ENCODE measurements around the gene GRB2. TPM values are rescaled to one million over a fixed set of nuclear protein-coding genes. Genes with fewer than 3 reads are reported as not detected.

The GRB2 gene
- total and polyA plus RNA-seq, 2 donors = 63.1 to 93.9 TPM

DNA sequence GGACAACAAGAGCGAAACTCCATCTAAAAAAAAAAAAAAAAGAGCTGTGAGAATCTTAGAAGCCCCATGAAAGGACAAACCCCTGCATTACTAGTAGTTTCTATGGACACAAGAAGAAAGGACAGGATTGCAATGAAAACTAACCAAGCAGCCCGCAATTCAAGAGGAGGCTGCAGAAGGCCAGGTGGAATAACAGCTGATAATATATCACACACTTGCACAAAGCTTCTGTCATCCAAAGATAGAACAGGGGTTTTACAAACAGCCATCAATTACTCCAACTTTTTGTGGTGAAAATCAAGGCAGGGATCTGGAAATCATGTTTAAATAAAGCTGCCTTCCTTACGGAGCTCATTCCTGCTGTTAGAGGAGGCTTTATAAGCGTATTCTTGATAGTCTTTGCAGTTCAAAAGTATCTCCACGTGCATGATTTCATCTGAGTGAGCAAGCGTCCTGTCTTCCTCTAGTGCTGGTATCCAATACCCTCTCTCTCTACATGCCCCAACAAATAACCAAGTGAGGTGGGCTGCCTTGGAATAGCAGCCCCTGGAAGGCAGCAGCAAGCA is 27.8 kb upstream of the GRB2 start:
- Histone ChIP-seq H3K4me1 (ENCODE audit: insufficient read depth) (no peaks in the 10 kb centered on the region), H3K27ac (ENCODE audit: low read depth) (no peak overlapping the region), H3K4me3 (ENCODE audit: low read depth, low read length) (no peak overlapping the region), H3K36me3 (ENCODE audit: insufficient read depth) (no peaks in the 10 kb centered on the region)
- no peak for DNase-seq (ENCODE audit: extremely low spot score)
- WGBS = 75% methylated on average over 6 of the region's 6 CpGs

DNA sequence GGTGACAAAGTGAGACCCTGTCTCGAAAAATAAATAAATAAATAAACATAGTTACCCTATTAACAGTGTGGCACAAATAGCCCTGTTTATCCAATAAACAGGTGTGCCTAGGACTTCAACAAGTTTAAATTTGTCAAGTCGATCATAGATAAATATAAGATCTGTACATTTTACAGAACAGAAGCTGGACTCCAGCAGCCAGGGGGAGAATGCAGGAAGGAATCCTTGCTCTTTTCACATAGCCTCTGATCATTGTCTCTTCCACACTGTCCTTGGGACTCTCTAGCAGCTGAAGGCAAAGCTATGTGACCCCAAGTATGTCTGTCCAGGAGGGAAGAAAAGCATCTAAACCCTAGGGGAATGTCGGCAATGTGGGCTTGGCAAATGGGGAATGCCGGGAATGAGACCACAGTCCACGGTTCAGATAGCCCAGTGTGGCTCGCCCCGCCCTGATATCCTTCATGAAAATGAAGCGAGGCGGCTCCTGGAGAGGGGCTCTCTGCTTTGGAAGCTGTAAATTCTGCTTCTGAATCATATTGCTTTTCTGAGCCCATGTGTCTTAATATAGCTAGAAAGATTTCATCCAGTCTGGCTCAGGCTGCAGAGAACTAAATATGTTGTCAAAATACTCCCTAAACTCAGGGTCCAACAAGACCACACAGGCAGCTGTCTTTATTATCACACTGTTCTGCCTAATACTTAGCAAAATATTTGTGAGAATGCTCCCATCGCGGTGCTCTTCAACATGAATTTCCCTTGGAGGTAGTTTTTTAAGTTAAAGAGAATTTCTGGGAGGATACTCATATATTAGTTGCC is 24.9 kb upstream of the GRB2 start:
- Histone ChIP-seq H3K27ac (ENCODE audit: low read depth) (no peak overlapping the region), H3K4me1 (ENCODE audit: insufficient read depth) (no peaks in the 10 kb centered on the region), H3K4me3 (ENCODE audit: low read depth, low read length) (no peak overlapping the region), H3K36me3 (ENCODE audit: insufficient read depth) (no peaks in the 10 kb centered on the region)
- DNase-seq (ENCODE audit: extremely low spot score) = no peak
- WGBS = 29% methylated on average over 11 of the region's 11 CpGs

DNA sequence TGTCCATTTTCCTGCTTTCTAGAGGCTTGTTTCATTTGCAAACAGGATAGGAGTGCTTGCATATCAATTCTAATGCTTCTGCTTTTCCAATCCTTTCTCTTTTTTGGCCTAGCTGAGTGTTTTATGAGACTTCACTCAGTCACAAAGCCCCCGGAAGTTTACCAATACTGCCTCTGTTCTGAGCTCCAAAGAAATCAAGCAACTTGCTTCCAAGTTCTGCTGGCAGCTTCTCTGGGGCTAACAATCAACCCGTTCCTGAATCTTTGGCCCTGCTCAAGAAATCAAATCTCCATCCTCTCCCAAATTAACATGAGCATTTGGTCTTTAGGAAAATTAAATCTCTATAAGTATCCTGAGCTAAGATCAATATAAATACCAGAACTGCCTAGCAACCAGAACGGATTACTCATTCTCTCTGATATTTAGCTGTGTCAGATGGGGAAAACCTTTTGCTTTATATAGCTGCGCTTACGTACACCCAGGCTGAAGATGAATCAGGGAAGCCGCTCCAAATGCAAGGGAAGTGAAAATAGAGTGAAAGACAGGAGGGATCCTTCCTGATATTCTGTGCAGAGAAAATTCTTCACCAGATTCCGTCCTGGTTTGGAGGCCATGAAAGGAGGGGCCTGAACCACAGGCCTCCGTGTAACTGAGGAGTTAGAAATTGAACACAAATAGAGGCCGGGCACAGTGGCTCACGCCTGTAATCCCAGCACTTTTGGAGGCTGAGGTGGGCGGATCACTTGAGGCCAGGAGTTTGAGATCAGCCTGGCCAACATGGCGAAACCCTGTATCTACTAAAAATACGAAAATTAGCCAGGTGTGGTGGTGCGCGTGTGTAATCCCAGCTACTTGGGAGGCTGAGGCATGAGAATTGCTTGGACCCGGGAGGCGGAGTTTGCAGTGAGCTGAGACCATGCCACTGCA is 23.3 kb upstream of the GRB2 start:
- peak overlapping the region; percentile 16 for H3K27ac ChIP-seq (ENCODE audit: low read depth)
- no peak overlapping the region for H3K4me3 ChIP-seq (ENCODE audit: low read depth, low read length)
- no peak for DNase-seq (ENCODE audit: extremely low spot score)
- H3K36me3 ChIP-seq (ENCODE audit: insufficient read depth) = no peaks in the 10 kb centered on the region
- 45% methylated on average over 17 of the region's 17 CpGs for WGBS
- H3K4me1 ChIP-seq (ENCODE audit: insufficient read depth) = no peaks in the 10 kb centered on the region

DNA sequence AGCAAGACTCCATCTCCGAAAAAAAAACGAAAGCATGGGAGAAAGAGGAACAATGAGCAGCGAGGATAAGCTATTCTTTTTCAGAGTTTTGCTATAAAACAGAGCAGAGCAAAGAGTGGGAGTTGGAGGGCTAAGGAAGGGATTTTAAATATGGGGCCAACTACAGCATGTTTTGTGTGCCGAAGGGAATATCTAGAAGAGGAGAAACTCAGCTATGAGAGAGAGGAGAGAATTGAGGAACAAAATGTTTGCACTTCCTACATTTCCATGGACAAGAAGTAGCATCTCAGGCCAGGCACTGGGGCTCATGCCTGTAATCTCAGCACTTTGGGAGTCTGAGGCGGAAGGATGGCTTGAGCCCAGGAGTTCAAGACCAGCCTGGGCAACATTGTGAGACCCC is 13.1 kb upstream of the GRB2 start:
- Histone ChIP-seq H3K4me1 (ENCODE audit: insufficient read depth) (no peaks in the 10 kb centered on the region), H3K36me3 (ENCODE audit: insufficient read depth) (no peaks in the 10 kb centered on the region), H3K4me3 (ENCODE audit: low read depth, low read length) (no peak overlapping the region), H3K27ac (ENCODE audit: low read depth) (no peak overlapping the region)
- no peak for DNase-seq (ENCODE audit: extremely low spot score)
- 74% methylated on average over 5 of the region's 5 CpGs for WGBS

DNA sequence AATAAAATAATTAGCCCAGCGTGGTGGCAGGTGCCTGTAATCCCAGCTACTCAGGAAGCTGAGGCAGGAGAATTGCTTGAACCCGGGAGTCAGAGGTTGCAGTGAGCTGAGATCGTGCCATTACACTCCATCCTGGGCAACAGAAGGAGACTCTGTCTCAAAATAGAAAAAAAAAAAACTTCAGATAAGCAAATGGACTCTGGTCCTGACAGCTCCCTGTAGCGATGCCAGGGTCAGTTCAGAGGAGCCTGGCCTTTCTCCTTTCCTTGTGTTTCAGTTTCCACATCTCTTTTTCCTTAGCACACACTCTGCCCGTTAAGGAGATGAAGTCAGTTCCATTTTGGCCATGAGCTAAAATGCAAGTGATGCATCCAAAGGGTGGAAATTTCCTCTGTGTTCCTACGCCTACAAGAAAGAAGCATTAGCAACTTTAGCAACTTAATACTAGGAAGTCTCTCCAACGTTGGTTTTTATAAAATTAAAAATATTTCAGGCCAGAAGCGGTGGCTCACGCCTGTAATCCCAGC is 11.6 kb upstream of the GRB2 start:
- DNase-seq (ENCODE audit: extremely low spot score) = no peak
- Histone ChIP-seq H3K4me3 (ENCODE audit: low read depth, low read length) (no peak overlapping the region), H3K4me1 (ENCODE audit: insufficient read depth) (no peaks in the 10 kb centered on the region), H3K27ac (ENCODE audit: low read depth) (no peak overlapping the region), H3K36me3 (ENCODE audit: insufficient read depth) (no peaks in the 10 kb centered on the region)
- WGBS = 53% methylated on average over 9 of the region's 9 CpGs

DNA sequence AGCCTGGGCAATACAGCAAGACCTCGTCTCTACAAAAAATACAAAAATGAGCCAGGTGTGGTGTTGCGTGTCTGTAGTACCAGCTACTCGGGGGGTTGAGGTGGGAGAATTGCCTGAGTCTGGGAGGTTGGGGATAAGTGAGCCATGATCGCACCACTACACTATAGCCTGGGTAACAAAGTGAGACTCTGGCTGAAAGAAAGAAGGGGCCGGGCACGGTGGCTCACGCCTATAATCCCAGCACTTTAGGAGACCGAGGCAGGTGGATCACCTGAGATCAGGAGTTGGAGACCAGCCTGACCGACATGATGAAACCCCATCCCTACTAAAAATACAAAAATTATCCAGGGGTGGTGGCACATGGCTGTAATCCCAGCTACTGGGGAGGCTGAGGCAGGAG is 10.5 kb upstream of the GRB2 start:
- WGBS = 91% methylated on average over 9 of the region's 9 CpGs
- Histone ChIP-seq H3K4me1 (ENCODE audit: insufficient read depth) (no peaks in the 10 kb centered on the region), H3K36me3 (ENCODE audit: insufficient read depth) (no peaks in the 10 kb centered on the region)

DNA sequence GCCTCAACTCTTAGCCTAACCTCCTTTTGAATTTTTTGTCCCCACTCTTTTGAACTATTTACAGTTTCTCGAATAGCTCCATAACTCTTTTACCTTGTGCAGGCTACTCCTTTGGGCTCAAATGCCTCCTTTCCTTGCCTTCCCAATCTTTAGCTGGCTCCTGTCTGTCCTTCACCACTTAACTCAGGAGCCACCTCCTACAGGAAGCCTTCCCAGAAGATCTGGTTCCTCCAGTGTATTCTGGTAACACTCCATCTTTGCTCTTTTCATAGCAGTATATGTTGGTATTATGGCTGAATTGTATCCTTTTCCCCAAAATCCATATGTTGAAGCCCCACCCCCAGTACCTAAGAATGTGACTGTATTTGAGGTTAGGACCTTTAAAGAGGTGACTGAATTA is 9.0 kb upstream of the GRB2 start:
- Histone ChIP-seq H3K27ac (ENCODE audit: low read depth) (no peak overlapping the region), H3K4me1 (ENCODE audit: insufficient read depth) (no peaks in the 10 kb centered on the region), H3K36me3 (ENCODE audit: insufficient read depth) (no peaks in the 10 kb centered on the region), H3K4me3 (ENCODE audit: low read depth, low read length) (no peak overlapping the region)
- no peak for DNase-seq (ENCODE audit: extremely low spot score)
- 83% methylated on average over 1 of the region's 1 CpG for WGBS

More for the DNA sequence above, 10.5 kb upstream of the GRB2 start:
- DNase-seq (ENCODE audit: extremely low spot score) = no peak
- Histone ChIP-seq H3K4me3 (ENCODE audit: low read depth, low read length) (no peak overlapping the region), H3K27ac (ENCODE audit: low read depth) (no peak overlapping the region)

DNA sequence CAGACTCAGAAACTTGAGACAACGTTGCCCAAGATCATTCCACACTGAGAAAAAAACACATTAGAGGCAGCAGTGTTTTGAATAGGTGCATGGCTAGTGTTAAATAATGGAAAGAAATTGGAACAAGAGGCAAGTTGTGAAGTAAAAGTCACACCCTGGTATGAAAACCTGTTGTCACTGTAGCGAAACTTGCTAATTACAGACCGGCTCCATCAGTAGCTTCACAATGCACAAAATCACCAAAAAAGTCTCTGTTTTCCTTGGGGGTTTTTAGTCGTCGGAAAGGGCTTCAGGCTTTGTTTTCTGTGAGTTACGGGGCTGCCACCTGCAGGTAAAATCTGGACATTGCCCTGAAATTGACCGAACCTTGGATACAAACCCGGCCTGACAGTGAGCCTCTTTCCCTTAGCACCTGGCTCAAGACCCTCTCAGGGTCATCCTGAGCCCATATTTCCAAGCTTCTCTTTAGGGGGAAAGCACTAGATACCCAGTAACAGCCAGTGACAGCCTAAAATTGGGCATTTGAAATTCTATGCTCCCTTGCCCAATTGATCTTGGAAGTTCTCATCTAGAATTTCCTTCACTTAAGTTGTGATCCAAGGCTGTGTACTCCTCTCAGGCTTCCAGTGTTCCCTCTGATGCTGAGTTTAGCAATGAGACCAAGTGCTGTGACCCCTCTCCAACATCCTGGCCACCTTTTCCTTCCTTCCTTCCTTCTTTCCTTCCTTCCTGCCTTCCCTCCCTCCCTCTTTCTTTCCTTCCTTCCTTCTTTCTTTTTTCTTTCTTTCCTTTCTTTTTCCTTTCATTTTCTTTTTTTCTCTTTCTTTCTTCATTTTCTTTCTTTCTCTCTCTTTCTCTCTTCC is 7.2 kb upstream of the GRB2 start:
- Histone ChIP-seq H3K27ac (ENCODE audit: low read depth) (no peak overlapping the region), H3K4me3 (ENCODE audit: low read depth, low read length) (no peak overlapping the region), H3K4me1 (ENCODE audit: insufficient read depth) (no peaks in the 10 kb centered on the region), H3K36me3 (ENCODE audit: insufficient read depth) (no peaks in the 10 kb centered on the region)
- WGBS = 2% methylated on average over 8 of the region's 8 CpGs
- peak; percentile 35 for DNase-seq (ENCODE audit: extremely low spot score)

DNA sequence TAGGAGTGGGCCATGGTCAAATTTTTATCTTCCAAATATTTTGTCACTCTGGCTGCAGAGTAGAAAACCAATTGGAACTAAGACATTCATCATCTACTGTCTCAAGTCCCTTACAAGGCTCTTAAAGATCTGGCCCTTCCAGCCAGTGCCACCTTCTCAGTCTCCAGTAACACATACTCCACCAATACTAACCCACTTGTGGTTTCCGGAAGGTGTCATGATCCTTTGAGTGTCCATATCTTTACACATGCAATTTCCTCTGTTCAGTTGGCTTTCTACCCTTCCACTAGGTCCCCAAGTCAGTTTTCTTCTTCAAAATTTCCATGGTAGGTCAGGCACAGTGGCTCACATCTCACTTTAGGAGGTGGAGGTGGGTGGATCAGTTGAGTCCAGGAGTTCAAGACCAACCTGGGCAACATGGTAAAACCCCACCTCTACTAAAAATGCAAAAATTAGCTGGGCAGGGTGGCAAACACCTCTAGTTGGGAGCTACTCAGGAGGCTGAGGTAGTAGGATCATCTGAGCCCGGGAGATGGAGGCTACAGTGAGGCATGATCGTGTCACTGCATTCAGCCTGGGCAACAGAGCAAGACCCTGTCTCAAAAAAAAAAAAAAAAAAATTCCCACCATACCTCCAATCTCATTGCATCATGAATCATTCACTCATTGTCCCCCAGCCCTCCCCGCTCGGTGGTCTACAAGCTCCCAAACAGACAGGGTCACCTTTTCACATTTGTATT is 6.0 kb upstream of the GRB2 start:
- H3K27ac ChIP-seq (ENCODE audit: low read depth) = no peak overlapping the region
- no peak for DNase-seq (ENCODE audit: extremely low spot score)
- H3K36me3 ChIP-seq (ENCODE audit: insufficient read depth) = no peaks in the 10 kb centered on the region
- H3K4me3 ChIP-seq (ENCODE audit: low read depth, low read length) = no peak overlapping the region
- 86% methylated on average over 5 of the region's 5 CpGs for WGBS
- no peaks in the 10 kb centered on the region for H3K4me1 ChIP-seq (ENCODE audit: insufficient read depth)

DNA sequence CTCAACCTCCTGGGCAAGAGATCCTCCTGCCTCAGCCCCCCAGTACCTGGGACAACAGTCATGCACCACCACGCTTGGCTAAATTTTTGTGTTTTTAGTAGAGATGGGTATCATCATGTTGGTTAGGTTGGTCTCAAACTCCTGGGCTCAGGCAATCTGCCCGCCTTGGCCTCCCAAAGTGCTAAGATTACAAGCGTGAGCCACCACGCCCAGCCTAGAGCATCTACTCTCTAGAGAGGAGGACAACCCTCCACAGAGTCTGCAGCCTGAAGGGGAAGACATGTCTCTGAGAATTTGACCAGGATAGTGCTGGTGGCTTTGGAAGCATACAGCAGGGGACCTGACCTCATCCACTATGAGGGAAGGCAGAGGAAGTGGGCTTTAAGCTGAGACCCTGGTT is 4.7 kb upstream of the GRB2 start:
- Histone ChIP-seq H3K4me3 (ENCODE audit: low read depth, low read length) (no peak overlapping the region), H3K4me1 (ENCODE audit: insufficient read depth) (no peaks in the 10 kb centered on the region), H3K36me3 (ENCODE audit: insufficient read depth) (no peaks in the 10 kb centered on the region), H3K27ac (ENCODE audit: low read depth) (no peak overlapping the region)
- WGBS = 83% methylated on average over 4 of the region's 4 CpGs
- DNase-seq (ENCODE audit: extremely low spot score) = no peak

DNA sequence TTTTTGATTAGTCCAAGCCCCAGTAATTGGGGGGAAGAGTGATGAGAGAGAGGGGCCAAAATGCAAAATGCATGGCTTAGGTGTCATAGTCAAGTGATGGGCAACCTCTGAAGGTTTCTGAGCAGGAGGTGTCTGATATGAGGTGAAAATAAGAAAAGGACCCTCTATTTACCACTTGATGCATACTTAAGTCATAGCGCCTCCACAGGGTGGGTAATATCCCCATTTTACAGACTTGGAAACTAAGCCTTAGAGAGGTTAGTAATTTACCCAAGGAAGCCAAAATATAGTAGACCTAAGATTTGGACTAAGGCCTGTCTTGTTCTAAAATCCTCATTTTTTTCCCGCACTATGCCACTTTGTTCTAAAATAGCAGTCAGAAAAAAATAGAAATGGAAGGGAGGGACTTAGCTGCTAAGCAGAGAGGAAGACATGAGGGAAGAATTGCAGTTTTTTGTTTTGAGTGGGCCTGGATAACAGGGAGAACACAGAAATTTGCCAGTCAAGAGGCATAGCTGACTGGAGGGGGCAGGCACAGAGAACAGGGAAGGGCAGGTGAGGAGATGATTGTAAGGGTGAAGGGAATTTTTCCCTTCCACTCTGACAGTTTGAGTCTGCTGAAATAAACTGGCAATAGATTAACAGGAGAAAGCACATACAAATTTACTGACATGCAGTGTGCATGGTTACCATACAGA is 2.3 kb upstream of the GRB2 start:
- 87% methylated on average over 2 of the region's 2 CpGs for WGBS
- H3K4me3 ChIP-seq (ENCODE audit: low read depth, low read length) = no peak overlapping the region
- H3K36me3 ChIP-seq (ENCODE audit: insufficient read depth) = no peaks in the 10 kb centered on the region
- DNase-seq (ENCODE audit: extremely low spot score) = no peak
- no peak overlapping the region for H3K27ac ChIP-seq (ENCODE audit: low read depth)
- no peaks in the 10 kb centered on the region for H3K4me1 ChIP-seq (ENCODE audit: insufficient read depth)

DNA sequence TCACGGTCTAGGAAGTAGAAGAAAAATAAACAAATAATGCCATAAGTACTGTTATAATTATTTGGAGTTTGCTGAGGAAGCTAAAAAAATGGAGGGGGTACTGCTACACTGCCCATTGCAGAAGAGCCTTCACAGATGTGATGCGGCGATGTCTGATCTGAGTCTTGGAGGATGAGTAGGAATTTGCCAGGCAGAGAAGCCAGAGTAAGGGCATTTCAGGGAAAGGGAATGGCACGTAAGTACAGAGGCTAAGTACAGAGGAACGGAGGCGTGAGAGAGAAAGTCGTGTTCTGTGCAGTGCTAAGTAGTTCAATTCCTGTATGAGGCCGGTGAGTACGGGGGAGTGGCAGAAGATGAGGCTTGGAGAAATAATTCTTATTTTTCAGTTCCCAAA is 741 bp upstream of the GRB2 start:
- H3K4me3 ChIP-seq (ENCODE audit: low read depth, low read length) = peak overlapping the region; percentile 97
- 9% methylated on average over 9 of the region's 9 CpGs for WGBS
- no peak overlapping the region for H3K27ac ChIP-seq (ENCODE audit: low read depth)
- H3K4me1 ChIP-seq (ENCODE audit: insufficient read depth) = no peaks in the 10 kb centered on the region
- no peak for DNase-seq (ENCODE audit: extremely low spot score)
- no peaks in the 10 kb centered on the region for H3K36me3 ChIP-seq (ENCODE audit: insufficient read depth)
